Right lobe of liver (tissue), 6 donors: ENCODE results near the gene PPCDC. TPM values are rescaled to one million over a fixed set of nuclear protein-coding genes. Genes with fewer than 3 reads are reported as not detected.

Experiments used
- ATAC-seq, 4 donors: fragments of 200-7000 bp; cut with Tn5 transposase; one replicate each; pipeline ENCODE4 v1.9.1; 2020; ENCODE audit warnings: mild to moderate bottlenecking in 4 of 4, moderate library complexity in 4 of 4
- DNase-seq, 3 donors: peaks; one replicate each; pipeline ENCODE4 v3.0.0-alpha.2; 2020
- H3K27ac ChIP-seq, 3 donors: fragments of 200-600 bp; one replicate each; pipeline ENCODE4 v1.8.0; 2022
- H3K27me3 ChIP-seq, 2 donors: fragments of 200-600 bp; one replicate each; pipeline ENCODE4 v1.8.0; 2022
- H3K36me3 ChIP-seq, 4 donors: fragments of 200-600 bp; sonication (generic) in 1 of 4; one replicate each; pipeline versions ENCODE4 v1.5.1 to v1.8.0; 2017 to 2022; ENCODE audit warnings: control low read depth in 1 of 4
- H3K4me1 ChIP-seq, 4 donors: fragments of 200-600 bp; sonication (generic) in 1 of 4; one replicate each; pipeline versions ENCODE4 v1.5.1 to v1.8.0; 2017 to 2022; ENCODE audit warnings: control low read depth in 1 of 4
- H3K4me3 ChIP-seq, 3 donors: fragments of 200-600 bp; one replicate each; pipeline ENCODE4 v1.8.0; 2022
- H3K9me3 ChIP-seq, 4 donors: fragments of 200-600 bp; sonication (generic) in 1 of 4; one replicate each; pipeline versions ENCODE4 v1.5.1 to v1.8.0; 2017 to 2022; ENCODE audit warnings: control low read depth in 1 of 4
- CTCF ChIP-seq, 4 donors: fragments of 200-600 bp in 3 of 4; fragments of 450-650 bp in 1 of 4; IDR thresholded peaks; one replicate each; pipeline versions ENCODE4 v1.5.1 to v1.8.0; 2016 to 2022; ENCODE audit warnings: antibody characterized with exemption in 4 of 4, mild to moderate bottlenecking in 2 of 4
- POLR2A ChIP-seq: fragments of 450-650 bp; IDR thresholded peaks from one replicate; pipeline ENCODE4 v1.6.1; 2017; ENCODE audit warnings: antibody characterized with exemption, mild to moderate bottlenecking
- WGBS: methylation state at CpG from one replicate; pipeline ENCODE4 v1.1.6; 2018; ENCODE audit warnings: low coverage, low lambda C conversion rate; ENCODE audit not compliant: insufficient coverage; ENCODE audit errors: missing lambda C conversion rate; 5-methylcytosine and 5-hydroxymethylcytosine counted together
- intact Hi-C, 2 donors: fragments of 100-400 bp; cut with DNase I; formaldehyde crosslinking; loops; one replicate each; pipeline versions ENCODE4 v1.11.2 to v1.14.1; 2022
- total RNA-seq, 6 experiments: library from RNA; depleted of rRNA in 2 of 6; stranded (reverse); fragments of >200 nt in 2 of 6; fragmentation: NEBNext Ultra II Directional in 3 of 6; extraction: Animal tissue kit (Norgen Biotek cat#: 25700) in 3 of 6; gene quantifications; one replicate each; pipeline versions ENCODE4 v1.1.0 to v1.2.4, GENCODE V29; 2016 to 2023
- donor health status: DM: no; HTN: yes; CAD: no.
- donor health status: DM: no; HTN: no; CAD: no.
- donor health status: DM: no; HTN: no; CAD: no.
- donor health status: DM: no; HTN: yes; CAD: no.
- donor health status: DM: no; HTN: yes; CAD: no.

The PPCDC gene
- total RNA-seq, 6 experiments from 2014 or later: 5.9 to 21.5 (median 8.3) TPM

- intact Hi-C loops: no loop called here
- no peak overlapping the region for H3K27ac ChIP-seq
- DNase-seq: no peak
- TF ChIP-seq CTCF (IDR thresholded peaks at IDR 0.05) (no peak), POLR2A (no peak)
- no peaks in the 10 kb centered on the region for H3K9me3 ChIP-seq
- H3K4me3 ChIP-seq: no peak overlapping the region
- H3K27me3 ChIP-seq: no peaks in the 10 kb centered on the region
- no peaks in the 10 kb centered on the region for H3K36me3 ChIP-seq
- ATAC-seq: no peak
- H3K4me1 ChIP-seq: no peaks in the 10 kb centered on the region
Measured at GRCh38 chr15:74989527-74989926, 33.9 kb upstream of the PPCDC start.

- H3K4me3 ChIP-seq: no peak overlapping the region
- WGBS: 15% methylated on average over 1 of the region's 1 CpG
- no peaks in the 10 kb centered on the region for H3K9me3 ChIP-seq
- no peaks in the 10 kb centered on the region for H3K36me3 ChIP-seq
- H3K27ac ChIP-seq: no peak overlapping the region
- no peak for DNase-seq
- TF ChIP-seq POLR2A: no peak
- no peak for TF ChIP-seq CTCF (IDR thresholded peaks at IDR 0.05)
- intact Hi-C loops: no loop called here
- no peaks in the 10 kb centered on the region for H3K27me3 ChIP-seq
- ATAC-seq: no peak
- H3K4me1 ChIP-seq: peaks cover 0 to 5% (median 0%) of the 10 kb centered on the region in 4 donors
Measured at GRCh38 chr15:74992619-74993018, 30.8 kb upstream of the PPCDC start.

GRCh38 chr15:74994236-74994635, 29.2 kb upstream of the PPCDC start:
- DNase-seq (no peak), ATAC-seq (no peak)
- Histone ChIP-seq H3K27ac (no peak overlapping the region), H3K27me3 (no peaks in the 10 kb centered on the region), H3K9me3 (no peaks in the 10 kb centered on the region), H3K36me3 (no peaks in the 10 kb centered on the region), H3K4me3 (no peak overlapping the region), H3K4me1 (peaks cover 0 to 5% (median 0%) of the 10 kb centered on the region in 4 donors)
- TF ChIP-seq POLR2A (no peak), CTCF (IDR thresholded peaks at IDR 0.05) (no peak)
- no CpG with 5 or more reads among the region's 2 CpGs for WGBS
- intact Hi-C loops: no loop called here

- intact Hi-C loops: no loop called here
- peak overlapping the region in 1 of 3 donors; percentile 88 for H3K4me3 ChIP-seq
- no peaks in the 10 kb centered on the region for H3K9me3 ChIP-seq
- H3K36me3 ChIP-seq: no peaks in the 10 kb centered on the region
- no peaks in the 10 kb centered on the region for H3K27me3 ChIP-seq
- DNase-seq (no peak), ATAC-seq (no peak)
- peaks cover 0 to 5% (median 0%) of the 10 kb centered on the region in 4 donors for H3K4me1 ChIP-seq
- WGBS: 38% methylated on average over 5 of the region's 5 CpGs
- no peak for TF ChIP-seq POLR2A
- no peak for TF ChIP-seq CTCF (IDR thresholded peaks at IDR 0.05)
- no peak overlapping the region for H3K27ac ChIP-seq
Measured at GRCh38 chr15:74994685-74995084, 28.7 kb upstream of the PPCDC start.

- no peak within 1 kb of the TSS for H3K27ac ChIP-seq
- no peaks in the 10 kb centered on the region for H3K27me3 ChIP-seq
- TF ChIP-seq CTCF (IDR thresholded peaks at IDR 0.05) (no peak), POLR2A (peak; percentile 19)
- peak within 1 kb of the TSS; percentile 45 to 88 (median 51) for H3K4me3 ChIP-seq
- intact Hi-C loops: no loop called here
- ATAC-seq (peak; percentile 90 to 99 (median 97)), DNase-seq (peak; percentile 92 to 97 (median 93))
- H3K9me3 ChIP-seq: no peaks in the 10 kb centered on the region
- no peaks in the 10 kb centered on the region for H3K36me3 ChIP-seq
- peaks cover 0 to 5% (median 0%) of the 10 kb centered on the region in 4 donors for H3K4me1 ChIP-seq
- WGBS: 2% methylated on average over 17 of the region's 58 CpGs
Measured at GRCh38 chr15:74995182-74995778, 28.1 kb upstream of the PPCDC start, which contains the start of gene SCAMP5. Gene SCAMP5, plus strand, starts transcription at chr15:74995563. Its CDS starts 16,277 bp downstream, at chr15:75011840.
